Measurements from ENCODE around the gene MORN3.
"Not testable (repeated sequence)": the region's sequence is repeated elsewhere in the genome, so short reads cannot be mapped to it uniquely, and the experiment has no call there.

DNA sequence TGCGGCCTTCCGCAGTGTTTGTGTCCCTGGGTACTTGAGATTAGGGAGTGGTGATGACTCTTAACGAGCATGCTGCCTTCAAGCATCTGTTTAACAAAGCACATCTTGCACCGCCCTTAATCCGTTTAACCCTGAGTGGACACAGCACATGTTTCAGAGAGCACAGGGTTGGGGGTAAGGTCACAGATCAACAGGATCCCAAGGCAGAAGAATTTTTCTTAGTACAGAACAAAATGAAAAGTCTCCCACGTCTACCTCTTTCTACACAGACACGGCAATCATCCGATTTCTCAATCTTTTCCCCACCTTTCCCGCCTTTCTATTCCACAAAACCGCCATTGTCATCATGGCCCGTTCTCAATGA lies 35.6 kb downstream of the MORN3 start:
- TF ChIP-seq POLR2AphosphoS5, POLR2A (IDR thresholded peaks at IDR 0.05; ENCODE audit: low read depth, low read length): not testable (repeated sequence)

All from GM12892 (cell line).